Lower lobe of right lung (tissue), 2 donors: ENCODE results near the gene DLEC1. TPM values are rescaled to one million over a fixed set of nuclear protein-coding genes. Genes with fewer than 3 reads are reported as not detected.
A peak's percentile ranks its signal among the peaks of the same experiment; 100 is the strongest.

Experiments used
- ATAC-seq, 2 donors: fragments of 200-7000 bp; cut with Tn5 transposase; one replicate each; pipeline ENCODE4 v1.9.1; 2020 to 2022; ENCODE audit warnings: mild to moderate bottlenecking in 2 of 2, moderate library complexity in 2 of 2
- DNase-seq: peaks from one replicate; pipeline ENCODE4 v3.0.0-alpha.2; 2020
- H3K27ac ChIP-seq: fragments of 200-600 bp; one replicate; pipeline ENCODE4 v1.8.0; 2022
- H3K27me3 ChIP-seq: fragments of 200-600 bp; one replicate; pipeline ENCODE4 v1.8.0; 2022; ENCODE audit warnings: low read depth
- H3K36me3 ChIP-seq: fragments of 200-600 bp; one replicate; pipeline ENCODE4 v1.8.0; 2022; ENCODE audit warnings: mild to moderate bottlenecking
- H3K4me1 ChIP-seq: fragments of 200-600 bp; one replicate; pipeline ENCODE4 v1.8.0; 2022
- H3K4me3 ChIP-seq: fragments of 200-600 bp; one replicate; pipeline ENCODE4 v1.8.0; 2022; ENCODE audit warnings: mild to moderate bottlenecking
- H3K9me3 ChIP-seq: fragments of 200-600 bp; one replicate; pipeline ENCODE4 v1.8.0; 2022
- CTCF ChIP-seq: fragments of 200-600 bp; IDR thresholded peaks from one replicate; pipeline ENCODE4 v1.8.0; 2022; ENCODE audit warnings: antibody characterized with exemption, mild to moderate bottlenecking
- intact Hi-C: fragments of 100-400 bp; cut with DNase I; formaldehyde crosslinking; loops from one replicate; pipeline ENCODE4 v1.11.0; 2022
- total RNA-seq: library from RNA; stranded (reverse); fragmentation: NEBNext Ultra II Directional; extraction: Animal tissue kit (Norgen Biotek cat#: 25700); gene quantifications from one replicate; pipeline ENCODE4 v1.2.1, GENCODE V29; 2021
- donor health status: DM: no; HTN: yes; CAD: no; lungs with severe emphysema.

The DLEC1 gene
- total RNA-seq, 1 donor from 2014 or later = 15.0 TPM

- H3K4me1 ChIP-seq = peaks cover 39% of the 10 kb centered on the region
- no peaks in the 10 kb centered on the region for H3K27me3 ChIP-seq
- intact Hi-C loops = no loop called here
- H3K27ac ChIP-seq = no peak overlapping the region
- no peak overlapping the region for H3K4me3 ChIP-seq
- H3K36me3 ChIP-seq = peaks cover 15% of the 10 kb centered on the region
- TF ChIP-seq CTCF = no peak
- H3K9me3 ChIP-seq = no peaks in the 10 kb centered on the region
- ATAC-seq (no peak), DNase-seq (no peak)
These were observed 38.6 kb upstream of the DLEC1 start for GRCh38 chr3:38000242-38000916.

- DNase-seq = no peak
- Histone ChIP-seq H3K9me3 (no peaks in the 10 kb centered on the region), H3K27ac (no peak overlapping the region), H3K4me3 (no peak overlapping the region), H3K36me3 (peaks cover 19% of the 10 kb centered on the region), H3K4me1 (peaks cover 35% of the 10 kb centered on the region), H3K27me3 (no peaks in the 10 kb centered on the region)
- no peak for TF ChIP-seq CTCF
- ATAC-seq = no peak
- intact Hi-C loops = no loop called here
These were observed 38.0 kb upstream of the DLEC1 start for GRCh38 chr3:38000965-38001455.

- peak; percentile 8 for TF ChIP-seq CTCF
- intact Hi-C loops = no loop called here
- ATAC-seq = no peak
These were observed 37.4 kb upstream of the DLEC1 start for GRCh38 chr3:38001456-38002081.

GRCh38 chr3:38002291-38002876 lies 36.6 kb upstream of the DLEC1 start:
- intact Hi-C loops = no loop called here
- Histone ChIP-seq H3K4me1 (peaks cover 28% of the 10 kb centered on the region), H3K4me3 (no peak overlapping the region), H3K36me3 (peaks cover 29% of the 10 kb centered on the region), H3K9me3 (no peaks in the 10 kb centered on the region), H3K27ac (no peak overlapping the region), H3K27me3 (no peaks in the 10 kb centered on the region)
- no peak for DNase-seq
- TF ChIP-seq CTCF = no peak
- no peak for ATAC-seq

More at GRCh38 chr3:38001456-38002081, 37.4 kb upstream of the DLEC1 start:
- H3K9me3 ChIP-seq = no peaks in the 10 kb centered on the region
- H3K4me3 ChIP-seq = no peak overlapping the region
- H3K27ac ChIP-seq = no peak overlapping the region
- no peak for DNase-seq
- H3K36me3 ChIP-seq = peaks cover 24% of the 10 kb centered on the region
- H3K4me1 ChIP-seq = peaks cover 35% of the 10 kb centered on the region
- H3K27me3 ChIP-seq = no peaks in the 10 kb centered on the region

- H3K4me3 ChIP-seq = no peak overlapping the region
- H3K9me3 ChIP-seq = no peaks in the 10 kb centered on the region
- ATAC-seq (no peak), DNase-seq (no peak)
- H3K36me3 ChIP-seq = peaks cover 35% of the 10 kb centered on the region
- no peaks in the 10 kb centered on the region for H3K27me3 ChIP-seq
- intact Hi-C loops = no loop called here
- peaks cover 23% of the 10 kb centered on the region for H3K4me1 ChIP-seq
- H3K27ac ChIP-seq = no peak overlapping the region
- TF ChIP-seq CTCF = no peak
These were observed 36.1 kb upstream of the DLEC1 start for GRCh38 chr3:38002940-38003339.
